ENCODE measurements around the gene TIPRL.

DNA sequence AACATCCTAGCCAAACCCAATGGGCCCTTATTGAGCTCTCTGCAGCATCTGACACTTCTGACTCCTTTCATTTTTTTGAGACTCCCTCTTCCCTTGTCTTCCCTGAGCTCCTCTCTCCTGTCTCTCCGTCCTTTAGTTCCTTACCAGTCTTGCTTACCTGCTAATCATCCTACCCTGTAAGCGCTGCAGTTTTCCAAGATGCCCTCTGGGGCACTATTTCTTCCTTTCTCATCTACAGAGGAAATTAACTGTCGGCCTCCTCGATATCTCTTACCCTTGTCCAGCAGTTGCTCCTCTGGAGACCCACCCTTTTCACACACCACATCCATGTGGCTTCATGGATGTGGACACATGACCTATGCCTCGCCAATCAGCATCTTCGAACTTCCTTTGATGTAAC, 48.8 kb upstream of the TIPRL start:
- TF ChIP-seq, protein P1, sequence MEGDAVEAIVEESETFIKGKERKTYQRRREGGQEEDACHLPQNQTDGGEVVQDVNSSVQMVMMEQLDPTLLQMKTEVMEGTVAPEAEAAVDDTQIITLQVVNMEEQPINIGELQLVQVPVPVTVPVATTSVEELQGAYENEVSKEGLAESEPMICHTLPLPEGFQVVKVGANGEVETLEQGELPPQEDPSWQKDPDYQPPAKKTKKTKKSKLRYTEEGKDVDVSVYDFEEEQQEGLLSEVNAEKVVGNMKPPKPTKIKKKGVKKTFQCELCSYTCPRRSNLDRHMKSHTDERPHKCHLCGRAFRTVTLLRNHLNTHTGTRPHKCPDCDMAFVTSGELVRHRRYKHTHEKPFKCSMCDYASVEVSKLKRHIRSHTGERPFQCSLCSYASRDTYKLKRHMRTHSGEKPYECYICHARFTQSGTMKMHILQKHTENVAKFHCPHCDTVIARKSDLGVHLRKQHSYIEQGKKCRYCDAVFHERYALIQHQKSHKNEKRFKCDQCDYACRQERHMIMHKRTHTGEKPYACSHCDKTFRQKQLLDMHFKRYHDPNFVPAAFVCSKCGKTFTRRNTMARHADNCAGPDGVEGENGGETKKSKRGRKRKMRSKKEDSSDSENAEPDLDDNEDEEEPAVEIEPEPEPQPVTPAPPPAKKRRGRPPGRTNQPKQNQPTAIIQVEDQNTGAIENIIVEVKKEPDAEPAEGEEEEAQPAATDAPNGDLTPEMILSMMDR (conservative IDR thresholded peaks at IDR 0.05; ENCODE audit: low read depth, low read length) = no peak
- no peak for TF ChIP-seq EZH2 (IDR thresholded peaks at IDR 0.05; ENCODE audit: borderline replicate concordance, low read depth, low read length, poor library complexity, severe bottlenecking)
